RWPE1 (cell line): ENCODE data around the gene CTNNBL1.

Source experiments
- CTCF ChIA-PET: fragments of 350-600 bp; sonication (Branson Sonifier 250); formaldehyde crosslinking; extraction: SDS; loops from one replicate; lab custom pipeline; 2021; lab: Yijun Ruan, JAX
- POLR2A ChIA-PET: fragments of 400-600 bp; formaldehyde crosslinking; extraction: SDS; loops from one replicate; lab custom pipeline; 2020; ENCODE audit warnings: antibody characterized with exemption; ENCODE audit not compliant: low non-redundant PET; lab: Yijun Ruan, JAX
- DNase-seq: peaks from one replicate; pipeline ENCODE4 v3.0.0; 2012; ENCODE audit warnings: low spot score
- H3K27ac ChIP-seq: fragments of 450-650 bp; 2 replicates; pipeline ENCODE4 v1.5.1; 2017
- TF ChIP-seq, protein P1 (sequence below): fragments of 450-650 bp; conservative IDR thresholded peaks from 2 replicates; pipeline ENCODE4 v1.5.1; 2017; ENCODE audit warnings: low read depth, mild to moderate bottlenecking

Gene CTNNBL1

DNA sequence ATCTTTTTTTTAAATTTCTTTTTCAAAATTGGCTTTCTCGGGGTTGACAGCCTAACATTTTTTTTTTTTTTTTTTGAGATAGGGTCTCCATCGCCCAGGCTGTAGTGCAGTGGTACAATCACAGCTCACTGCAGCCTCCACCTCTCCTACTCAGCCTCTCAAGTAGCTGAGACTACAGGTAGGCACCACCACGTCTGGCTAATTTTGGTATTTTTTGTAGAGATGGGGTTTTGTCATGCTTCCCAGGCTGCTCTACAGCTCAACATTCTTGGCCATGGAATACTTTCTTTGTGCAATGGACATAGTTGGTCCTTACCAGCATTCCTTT lies 6.4 kb upstream of the CTNNBL1 start:
- TF ChIP-seq, protein P1, sequence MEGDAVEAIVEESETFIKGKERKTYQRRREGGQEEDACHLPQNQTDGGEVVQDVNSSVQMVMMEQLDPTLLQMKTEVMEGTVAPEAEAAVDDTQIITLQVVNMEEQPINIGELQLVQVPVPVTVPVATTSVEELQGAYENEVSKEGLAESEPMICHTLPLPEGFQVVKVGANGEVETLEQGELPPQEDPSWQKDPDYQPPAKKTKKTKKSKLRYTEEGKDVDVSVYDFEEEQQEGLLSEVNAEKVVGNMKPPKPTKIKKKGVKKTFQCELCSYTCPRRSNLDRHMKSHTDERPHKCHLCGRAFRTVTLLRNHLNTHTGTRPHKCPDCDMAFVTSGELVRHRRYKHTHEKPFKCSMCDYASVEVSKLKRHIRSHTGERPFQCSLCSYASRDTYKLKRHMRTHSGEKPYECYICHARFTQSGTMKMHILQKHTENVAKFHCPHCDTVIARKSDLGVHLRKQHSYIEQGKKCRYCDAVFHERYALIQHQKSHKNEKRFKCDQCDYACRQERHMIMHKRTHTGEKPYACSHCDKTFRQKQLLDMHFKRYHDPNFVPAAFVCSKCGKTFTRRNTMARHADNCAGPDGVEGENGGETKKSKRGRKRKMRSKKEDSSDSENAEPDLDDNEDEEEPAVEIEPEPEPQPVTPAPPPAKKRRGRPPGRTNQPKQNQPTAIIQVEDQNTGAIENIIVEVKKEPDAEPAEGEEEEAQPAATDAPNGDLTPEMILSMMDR: no peak
- no peak overlapping the region for H3K27ac ChIP-seq
- ChIA-PET CTCF (interaction anchor here (0.6 kb wide), 1 partner anchor 721 kb away, joined by 4 read pairs; no protein-coding TSS in a partner anchor), POLR2A (no interaction called here)
- DNase-seq: no peak

DNA sequence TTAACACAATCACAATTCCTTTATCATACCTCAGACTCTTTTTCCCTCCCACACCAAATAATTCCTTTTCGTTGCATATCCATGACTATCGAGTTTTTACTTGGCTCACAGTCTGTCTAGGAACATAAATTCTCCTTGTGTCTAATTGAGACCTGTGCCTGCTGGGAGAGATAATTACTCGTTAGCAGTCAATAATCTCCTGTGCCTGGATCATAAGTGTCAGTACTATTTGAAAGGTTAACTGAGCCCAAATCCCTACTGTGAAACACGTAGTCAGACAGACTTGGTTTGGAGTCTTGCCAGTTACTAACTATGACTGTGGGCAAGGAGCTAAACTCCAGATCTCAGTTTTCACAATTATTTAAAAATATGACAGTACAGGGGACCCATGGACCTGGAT lies 5.7 kb upstream of the CTNNBL1 start:
- CTCF ChIA-PET: no interaction called here
- POLR2A ChIA-PET: no interaction called here
- TF ChIP-seq, protein P1: no peak
- no peak overlapping the region for H3K27ac ChIP-seq
- no peak for DNase-seq

DNA sequence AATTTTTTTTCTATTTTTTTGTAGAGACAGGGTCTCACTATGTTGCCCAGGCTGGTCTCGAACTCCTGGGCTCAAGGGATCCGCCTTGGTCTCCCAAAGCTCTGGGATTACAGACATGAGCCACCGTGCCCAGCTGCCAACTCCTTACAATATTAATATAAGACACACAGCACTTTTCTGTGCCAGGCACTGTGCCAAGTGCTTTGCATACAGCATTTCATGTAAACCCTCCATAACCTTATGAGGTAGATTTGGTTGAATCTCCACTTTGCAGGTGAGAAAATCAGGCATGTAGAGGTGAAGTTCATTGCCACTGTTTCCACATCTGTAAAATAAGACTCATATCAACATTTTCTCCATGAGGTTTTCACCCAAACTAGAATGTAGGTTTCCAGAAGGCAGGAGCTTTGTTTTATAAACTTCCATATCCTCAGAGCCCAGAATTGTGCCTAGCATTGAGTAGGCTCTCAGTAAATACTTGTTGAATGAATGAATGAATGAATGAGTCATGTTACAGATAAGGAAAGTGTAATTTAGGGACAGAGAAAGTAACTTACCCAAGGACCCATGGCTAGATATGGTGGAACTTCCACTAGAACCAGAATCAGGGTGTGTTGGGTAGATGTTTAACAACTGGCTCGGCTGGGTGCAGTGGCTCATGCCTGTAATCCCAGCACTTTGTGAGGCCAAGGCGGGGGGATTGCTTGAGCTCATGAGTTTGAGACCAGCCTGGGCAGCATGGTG lies 3.0 kb upstream of the CTNNBL1 start:
- DNase-seq: no peak
- H3K27ac ChIP-seq: no peak overlapping the region
- TF ChIP-seq, protein P1: no peak
- ChIA-PET POLR2A (interaction anchor here (0.7 kb wide), 1 partner anchor 426 kb away, joined by 4 read pairs; no protein-coding TSS in a partner anchor), CTCF (interaction anchor here (0.6 to 0.8 kb wide), 2 partner anchors 10 to 27 kb away, joined by 3 to 4 read pairs; no protein-coding TSS in a partner anchor)

DNA sequence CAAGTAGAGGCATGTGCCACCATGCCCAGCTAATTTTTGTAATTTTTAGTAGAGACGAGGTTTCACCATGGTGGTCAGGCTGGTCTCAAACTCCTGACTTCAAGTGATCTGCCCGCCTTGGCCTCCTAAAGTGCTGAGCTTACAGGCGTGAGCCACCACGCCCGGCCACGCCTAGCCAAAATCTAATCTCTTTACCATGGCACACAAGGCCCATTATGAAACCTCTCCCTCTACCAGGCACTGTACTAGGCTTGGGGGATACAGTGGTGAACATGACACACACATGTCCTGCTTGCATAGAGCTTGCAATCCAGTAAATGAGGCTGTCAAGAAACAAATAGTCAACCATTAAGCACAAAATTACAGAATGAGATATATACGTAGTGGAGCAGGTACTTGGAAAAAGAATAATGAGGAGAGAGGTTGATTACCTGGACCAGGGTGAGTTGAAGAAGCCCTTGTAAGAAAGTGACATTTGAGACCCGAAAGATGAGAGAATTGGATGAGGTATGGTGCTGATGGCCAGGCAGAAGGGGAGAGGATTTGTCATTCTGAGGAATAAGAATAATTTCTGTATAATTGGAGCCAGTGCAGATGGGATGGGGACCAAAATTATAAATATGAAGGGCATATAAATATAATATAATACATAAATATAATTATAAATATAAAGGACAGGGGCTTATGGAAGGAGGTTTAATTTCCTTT lies 1.2 kb upstream of the CTNNBL1 start:
- POLR2A ChIA-PET: no interaction called here
- no peak for DNase-seq
- TF ChIP-seq, protein P1: no peak
- no peak overlapping the region for H3K27ac ChIP-seq
- CTCF ChIA-PET: no interaction called here

DNA sequence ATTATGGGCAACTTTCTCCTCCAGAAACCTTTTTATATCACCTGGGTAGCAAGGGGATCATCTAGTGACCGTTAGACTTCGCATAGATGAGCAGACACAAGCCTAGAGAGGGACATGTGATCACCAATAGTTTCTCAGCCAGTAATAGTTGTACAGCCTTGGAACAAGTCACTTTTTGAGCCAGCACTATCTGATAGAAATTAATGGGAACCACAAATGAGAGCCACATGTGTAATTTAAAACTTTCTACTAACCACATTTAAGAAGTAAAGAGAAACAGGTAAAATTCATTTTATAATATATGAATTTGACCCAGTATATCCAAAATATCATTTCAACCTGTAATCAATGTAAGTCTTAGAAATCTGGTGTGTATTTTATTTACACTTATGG lies 592 bp upstream of the CTNNBL1 start:
- ChIA-PET POLR2A (no interaction called here), CTCF (no interaction called here)

DNA sequence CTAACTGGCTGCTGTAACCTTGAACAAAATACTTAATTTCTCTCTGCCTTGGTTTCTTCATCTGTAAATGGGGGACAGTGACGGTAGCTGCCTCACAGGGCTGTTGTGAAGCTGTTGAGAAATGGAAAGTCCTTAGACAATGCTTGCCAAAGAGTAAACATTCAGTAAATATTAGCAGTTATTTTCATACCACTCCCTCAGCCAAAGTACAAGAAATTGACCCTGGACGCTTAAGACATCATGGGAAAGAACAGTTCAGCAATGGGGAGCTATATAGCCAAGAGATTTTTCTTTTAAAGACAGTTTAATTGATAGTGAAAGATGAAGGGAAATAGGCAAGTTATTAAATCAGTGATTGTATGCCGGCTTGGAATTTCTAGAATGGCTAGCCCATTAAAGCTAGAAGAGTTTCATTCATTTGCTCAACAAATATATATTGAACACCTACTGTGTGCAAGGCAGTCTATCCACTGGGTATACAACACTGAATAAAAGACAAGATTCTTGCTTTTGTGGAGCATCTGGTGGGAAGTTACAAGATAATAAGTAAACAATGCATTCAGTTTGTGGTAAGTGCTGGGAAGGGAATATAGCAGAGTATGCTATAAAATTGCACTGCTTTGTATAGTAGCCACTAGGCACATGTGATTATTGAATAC lies 2.0 kb downstream of the CTNNBL1 start:
- no peak for DNase-seq
- H3K27ac ChIP-seq: no peak overlapping the region
- ChIA-PET CTCF (interaction anchor here (0.7 kb wide), 1 partner anchor 158 kb away, joined by 3 read pairs; no protein-coding TSS in a partner anchor), POLR2A (interaction anchor here (0.5 kb wide), 1 partner anchor 8 kb away, joined by 3 read pairs; no protein-coding TSS in a partner anchor)
- TF ChIP-seq, protein P1: no peak

More for the DNA sequence above, 592 bp upstream of the CTNNBL1 start:
- DNase-seq: no peak
- H3K27ac ChIP-seq: peak overlapping the region; percentile 52
- TF ChIP-seq, protein P1: no peak
